GM19025 (cell line): ENCODE measurements around the gene KAT5.
"Not testable (repeated sequence)": the region's sequence is repeated elsewhere in the genome, so short reads cannot be mapped to it uniquely, and the experiment has no call there.

ENCODE experiments used
- ATAC-seq: cut with Tn5 transposase; IDR thresholded peaks from one replicate; pipeline ENCODE4 v1.9.1; 2021; ENCODE audit warnings: mild to moderate bottlenecking, low read depth, moderate library complexity; ENCODE audit not compliant: unreplicated experiment

KAT5 gene

DNA sequence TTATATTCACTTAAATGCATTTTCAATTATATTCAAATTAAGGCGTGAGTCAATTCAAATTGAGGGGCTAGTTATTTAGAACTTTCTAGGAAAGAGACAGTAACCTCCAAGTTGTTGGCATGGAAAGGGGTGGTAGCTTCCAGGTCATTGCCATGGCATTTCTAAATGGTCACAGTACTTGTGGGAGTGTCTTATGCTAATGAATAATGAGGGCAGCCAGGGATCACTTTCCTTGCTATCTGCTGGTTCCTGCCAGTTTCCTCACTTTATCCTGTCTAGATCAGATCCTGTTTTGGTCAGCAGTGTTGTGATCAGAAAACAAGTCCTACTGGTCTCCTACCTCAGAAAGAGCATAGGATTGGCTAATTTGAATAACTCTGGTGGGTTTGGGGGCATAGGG lies 30.3 kb downstream of the KAT5 start:
- ATAC-seq, result no peak

DNA sequence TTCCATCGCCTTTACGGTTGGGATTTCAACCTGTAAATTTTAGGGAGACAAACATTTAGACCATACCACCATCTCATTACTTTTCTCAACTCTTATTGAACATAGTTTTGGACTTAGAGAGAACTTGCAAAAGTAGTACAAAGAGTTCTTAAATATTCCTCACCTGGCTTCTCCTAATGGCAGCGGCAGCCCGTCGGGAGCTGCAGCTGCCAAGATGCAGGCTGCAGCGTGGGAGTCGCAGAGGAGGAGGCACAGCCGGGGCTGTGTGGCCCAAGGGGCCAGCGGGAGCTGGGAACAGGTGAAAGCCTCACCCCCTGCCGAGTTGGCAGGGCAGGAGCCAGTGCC lies 31.6 kb downstream of the KAT5 start:
- no peak for ATAC-seq

GRCh38 chr11:65744026-65744698 lies 32.1 kb downstream of the KAT5 start:
- no peak for ATAC-seq

- no peak for ATAC-seq
These were observed 32.6 kb downstream of the KAT5 start for GRCh38 chr11:65744699-65745042.

DNA sequence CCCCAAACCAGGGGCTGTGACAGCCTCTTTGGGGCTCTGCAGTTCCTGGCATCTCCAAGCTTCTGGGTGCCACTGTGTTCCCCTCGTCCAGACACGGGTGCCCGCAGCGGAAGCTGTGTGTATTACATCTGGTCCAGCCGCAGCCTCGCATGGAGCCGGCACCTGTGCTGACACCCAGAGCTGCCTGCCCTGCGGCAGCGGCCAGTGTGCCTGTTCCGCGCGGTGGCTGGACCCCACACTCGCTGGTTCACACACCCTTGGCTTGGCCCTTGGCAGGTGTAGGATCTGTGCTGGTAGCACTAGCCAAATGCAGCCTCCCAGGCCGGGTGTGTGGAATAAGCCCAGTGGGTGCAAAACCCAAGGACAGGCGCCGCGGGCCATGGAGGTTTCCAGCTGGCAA lies 33.0 kb downstream of the KAT5 start:
- ATAC-seq, result no peak

DNA sequence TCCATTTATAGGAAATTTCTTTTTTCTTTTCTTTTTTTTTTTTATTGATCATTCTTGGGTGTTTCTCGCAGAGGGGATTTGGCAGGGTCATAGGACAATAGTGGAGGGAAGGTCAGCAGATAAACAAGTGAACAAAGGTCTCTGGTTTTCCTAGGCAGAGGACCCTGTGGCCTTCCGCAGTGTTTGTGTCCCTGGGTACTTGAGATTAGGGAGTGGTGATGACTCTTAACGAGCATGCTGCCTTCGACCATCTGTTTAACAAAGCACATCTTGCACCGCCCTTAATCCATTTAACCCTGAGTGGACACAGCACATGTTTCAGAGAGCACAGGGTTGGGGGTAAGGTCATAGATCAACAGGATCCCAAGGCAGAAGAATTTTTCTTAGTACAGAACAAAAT lies 50.1 kb downstream of the KAT5 start:
- not testable (repeated sequence) for ATAC-seq

- ATAC-seq, result not testable (repeated sequence)
These were observed 50.8 kb downstream of the KAT5 start for GRCh38 chr11:65762816-65763215.

DNA sequence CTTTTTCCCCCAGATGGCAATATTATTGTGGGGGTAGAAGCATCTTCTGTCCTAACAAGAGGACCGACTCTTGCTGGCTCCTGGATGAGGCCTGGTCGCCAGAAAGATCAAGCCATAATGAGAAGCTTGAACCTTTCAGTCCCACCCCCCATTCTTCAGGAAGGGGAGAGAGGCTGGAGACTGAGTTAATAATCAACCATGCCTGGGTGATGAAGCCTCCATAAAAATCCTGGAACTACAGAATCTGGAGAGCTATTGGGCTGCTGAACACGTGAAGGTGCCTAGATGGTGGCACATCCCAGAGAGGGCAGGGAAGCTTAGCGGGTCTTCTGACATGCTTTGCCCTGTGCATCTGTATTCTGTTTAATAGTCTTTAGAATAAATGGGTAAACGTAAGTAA lies 52.4 kb downstream of the KAT5 start:
- no peak for ATAC-seq

- no peak for ATAC-seq
These were observed 54.5 kb downstream of the KAT5 start for GRCh38 chr11:65766535-65766934.

DNA sequence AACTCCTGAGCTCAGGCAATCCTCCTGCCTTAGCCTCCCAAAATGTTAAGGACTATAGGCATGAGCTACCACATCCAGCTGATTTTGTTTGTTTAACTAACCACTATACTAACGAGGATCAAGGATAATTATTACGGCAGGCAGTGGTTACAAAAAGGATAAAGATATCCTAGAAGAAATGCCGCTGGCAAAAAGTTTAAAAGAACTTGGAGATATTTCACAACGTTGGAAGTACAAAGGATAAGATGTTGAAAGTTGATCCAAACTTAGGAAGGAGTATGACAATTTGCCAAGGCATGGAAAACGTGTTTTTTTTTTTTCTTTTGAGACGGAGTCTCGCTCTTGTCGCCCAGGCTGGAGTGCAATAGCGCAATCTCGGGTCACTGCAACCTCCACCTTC lies 55.4 kb downstream of the KAT5 start:
- no peak for ATAC-seq

DNA sequence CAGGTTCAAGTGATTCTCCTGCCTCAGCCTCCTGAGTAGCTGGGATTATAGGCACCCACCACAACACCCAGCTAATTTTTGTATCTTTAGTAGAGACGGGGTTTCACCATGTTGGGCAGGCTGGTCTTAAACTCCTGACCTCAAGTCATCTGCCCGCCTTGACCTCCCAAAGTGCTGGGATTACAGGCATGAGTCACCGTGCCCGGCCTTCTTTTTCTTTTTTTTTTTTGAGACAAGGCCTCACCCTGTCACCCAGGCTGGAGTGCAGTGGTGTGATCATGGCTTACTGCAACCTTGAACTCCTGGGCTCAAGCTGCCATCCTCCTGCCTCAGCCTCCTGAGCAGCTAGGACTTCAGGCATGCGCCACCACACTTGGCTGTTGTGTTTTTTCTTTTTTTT lies 55.8 kb downstream of the KAT5 start:
- not testable (repeated sequence) for ATAC-seq
